Spleen (tissue), 11 donors: Measurements from ENCODE around the gene RHBDD1. TPM values are rescaled to one million over a fixed set of nuclear protein-coding genes. Genes with fewer than 3 reads are reported as not detected.
A peak's percentile ranks its signal among the peaks of the same experiment; 100 is the strongest.

ENCODE experiments used
- DNase-seq: peaks from one replicate; pipeline ENCODE4 v3.0.0-alpha.2; 2020
- H3K27ac ChIP-seq, 8 donors: fragments of 200-600 bp; sonication (generic) in 7 of 8; 1 replicate in 4 of 8; 2 replicates in 4 of 8; pipeline versions ENCODE4 v1.5.0 to v1.8.0; 2016 to 2021; ENCODE audit warnings: inconsistent platforms in 4 of 8, mild to moderate bottlenecking in 4 of 8, moderate library complexity in 1 of 8
- H3K27me3 ChIP-seq, 7 donors: fragments of 200-600 bp; sonication (generic) in 6 of 7; replicated peaks in 1 of 7; 1 replicate in 4 of 7; 2 replicates in 3 of 7; pipeline versions ENCODE4 v1.5.0 to v1.8.0; 2016 to 2021; ENCODE audit warnings: inconsistent platforms in 3 of 7, mild to moderate bottlenecking in 1 of 7
- H3K36me3 ChIP-seq, 6 donors: fragments of 200-600 bp; sonication (generic) in 5 of 6; 1 replicate in 4 of 6; 2 replicates in 2 of 6; pipeline versions ENCODE4 v1.5.0 to v1.8.0; 2016 to 2021; ENCODE audit warnings: inconsistent platforms in 2 of 6
- H3K4me1 ChIP-seq, 6 donors: fragments of 200-600 bp; sonication (generic) in 5 of 6; 1 replicate in 3 of 6; 2 replicates in 3 of 6; pipeline versions ENCODE4 v1.5.0 to v1.8.0; 2016 to 2021; ENCODE audit warnings: inconsistent platforms in 3 of 6
- H3K4me3 ChIP-seq, 8 donors: fragments of 200-600 bp; sonication (generic) in 7 of 8; 1 replicate in 4 of 8; 2 replicates in 4 of 8; pipeline versions ENCODE4 v1.5.0 to v1.8.0; 2016 to 2021; ENCODE audit warnings: inconsistent platforms in 4 of 8, mild to moderate bottlenecking in 4 of 8, moderate library complexity in 2 of 8
- H3K9me3 ChIP-seq, 8 donors: fragments of 200-600 bp; sonication (generic) in 7 of 8; 1 replicate in 4 of 8; 2 replicates in 4 of 8; pipeline versions ENCODE4 v1.5.0 to v1.8.0; 2016 to 2021; ENCODE audit warnings: inconsistent platforms in 4 of 8
- CTCF ChIP-seq, 11 experiments: fragments of 200-600 bp in 7 of 11; fragments of 450-650 bp in 4 of 11; sonication (generic) in 4 of 11; IDR thresholded peaks in 8 of 11; conservative IDR thresholded peaks in 3 of 11; 1 replicate in 7 of 11; 2 replicates in 4 of 11; pipeline versions ENCODE4 v1.4.0 to v1.8.0; 2016 to 2021; ENCODE audit warnings: antibody characterized with exemption in 11 of 11, inconsistent platforms in 4 of 11, mild to moderate bottlenecking in 1 of 11
- POLR2A ChIP-seq, 3 donors: fragments of 450-650 bp; IDR thresholded peaks; one replicate each; pipeline ENCODE4 v1.5.1; 2017; ENCODE audit warnings: antibody characterized with exemption in 3 of 3, mild to moderate bottlenecking in 1 of 3
- POLR2AphosphoS5 ChIP-seq, 3 donors: sonication (generic); formaldehyde crosslinking; IDR thresholded peaks; one replicate each; pipeline ENCODE4 v1.5.1; 2017; ENCODE audit warnings: antibody characterized with exemption in 3 of 3
- WGBS, 5 donors: extraction: QIAGEN DNeasy Blood & Tissue Kit in 3 of 5; methylation state at CpG; one replicate each; pipeline versions ENCODE4 v1.1.5 to v1.1.7; 2013 to 2018; 5-methylcytosine and 5-hydroxymethylcytosine counted together
- intact Hi-C: fragments of 100-400 bp; cut with DNase I; formaldehyde crosslinking; loops from one replicate; pipeline ENCODE4 v1.15.0; 2023; ENCODE audit warnings: low total_unique reads
- polyA plus RNA-seq, 3 donors: library from polyadenylated mRNA; stranded (reverse); fragments of 200-250 nt; gene quantifications; one replicate each; pipeline ENCODE4 v1.2.1, GENCODE V29; 2013
- total RNA-seq, 7 donors: library from RNA; depleted of rRNA in 3 of 7; stranded (reverse); fragments of >200 nt in 3 of 7; fragmentation: NEBNext Ultra II Directional in 4 of 7; extraction: Animal tissue kit (Norgen Biotek cat#: 25700) in 4 of 7; gene quantifications; one replicate each; pipeline versions ENCODE4 v1.1.0 to v1.2.1, GENCODE V29; 2016 to 2021
- donor health status: healthy with polysubstance abuse.
- donor health status: DM: no; HTN: no; CAD: no; lungs with moderate emphysema.
- donor health status: DM: no; HTN: no; CAD: no.
- donor health status: Bipolar disorder and iron deficiency.
- donor health status: healthy.
- donor health status: DM: no; HTN: no; CAD: no.
- donor health status: DM: yes; HTN: yes; CAD: no.

Gene RHBDD1
- total and polyA plus RNA-seq, 10 donors, result 6.1 to 67.5 (median 32.8) TPM

DNA sequence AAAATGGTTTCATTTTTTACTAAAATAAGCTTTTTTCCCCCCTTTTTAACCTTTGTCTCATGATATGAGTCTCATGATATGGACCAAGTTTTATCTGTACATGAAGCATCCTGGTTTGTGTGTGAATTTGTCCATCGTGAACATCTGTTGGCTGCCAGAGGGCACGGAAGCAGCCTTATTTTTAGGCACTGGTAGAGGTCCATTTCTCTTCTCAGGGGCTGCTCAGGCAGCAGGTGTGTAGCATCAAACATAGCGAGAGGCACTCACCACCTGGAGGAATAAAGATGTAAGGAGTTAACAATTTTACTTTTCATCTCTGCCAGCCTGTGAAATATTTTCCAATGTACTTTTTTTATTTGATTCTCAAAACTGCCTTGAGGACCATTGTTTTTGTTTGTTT, 134.5 kb downstream of the RHBDD1 start:
- TF ChIP-seq POLR2AphosphoS5 (IDR thresholded peaks at IDR 0.05) (no peak), POLR2A (IDR thresholded peaks at IDR 0.05) (no peak), CTCF (IDR thresholded peaks at IDR 0.05 in 8 of 11, conservative IDR thresholded peaks at IDR 0.05 in 3 of 11) (no peak)
- no peak for DNase-seq
- Histone ChIP-seq H3K27ac (peak overlapping the region; percentile 1 to 81 (median 68)), H3K9me3 (no peaks in the 10 kb centered on the region), H3K36me3 (peaks cover 0 to 22% (median 0%) of the 10 kb centered on the region in 6 donors), H3K4me1 (peaks cover 0 to 33% (median 16%) of the 10 kb centered on the region in 6 donors), H3K4me3 (peak overlapping the region in 1 of 8 donors; percentile 21), H3K27me3 (no peaks in the 10 kb centered on the region)
- intact Hi-C loops, result no loop called here
- WGBS, 5 donors, result 43 to 79% (median 63%) methylated on average over 3 of the region's 3 CpGs

GRCh38 chr2:226971084-226971483, 135.2 kb downstream of the RHBDD1 start:
- DNase-seq, result no peak
- Histone ChIP-seq H3K27ac (peak overlapping the region; percentile 1 to 81 (median 68)), H3K36me3 (peaks cover 0 to 27% (median 0%) of the 10 kb centered on the region in 6 donors), H3K4me3 (peak overlapping the region in 1 of 8 donors; percentile 21), H3K4me1 (peaks cover 0 to 33% (median 16%) of the 10 kb centered on the region in 6 donors), H3K9me3 (no peaks in the 10 kb centered on the region), H3K27me3 (no peaks in the 10 kb centered on the region)
- TF ChIP-seq POLR2AphosphoS5 (IDR thresholded peaks at IDR 0.05) (peak in 1 of 3 donors; percentile 45), POLR2A (IDR thresholded peaks at IDR 0.05) (no peak), CTCF (IDR thresholded peaks at IDR 0.05 in 8 of 11, conservative IDR thresholded peaks at IDR 0.05 in 3 of 11) (no peak)
- intact Hi-C loops, result no loop called here
- WGBS, 5 donors, result 44 to 66% (median 64%) methylated on average over 6 of the region's 6 CpGs

DNA sequence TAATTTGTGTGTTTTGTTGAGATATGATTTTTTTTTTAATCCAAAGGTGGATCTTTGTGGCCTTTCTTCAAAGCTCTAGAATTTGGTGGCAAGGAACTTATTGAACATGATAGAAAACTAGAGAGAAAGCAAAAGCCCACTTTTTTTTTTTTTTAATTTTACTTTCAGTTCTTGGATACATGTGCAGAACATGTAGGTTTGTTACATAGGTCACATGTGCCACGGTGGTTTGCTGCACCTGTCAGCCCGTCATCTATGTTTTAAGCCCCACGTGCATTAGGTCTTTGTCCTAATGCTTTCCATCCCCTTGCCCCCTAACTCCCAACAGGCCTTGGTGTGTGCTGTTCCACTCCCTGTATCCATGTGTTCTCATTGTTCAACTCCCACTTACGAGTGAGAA, 135.9 kb downstream of the RHBDD1 start:
- H3K4me1 ChIP-seq, result peaks cover 0 to 33% (median 16%) of the 10 kb centered on the region in 6 donors
- intact Hi-C loops, result no loop called here
- whole genome bisulfite sequencing, 5 donors, result 59 to 82% (median 77%) methylated on average over 4 of the region's 4 CpGs

GRCh38 chr2:226973816-226974215, 138.0 kb downstream of the RHBDD1 start:
- 75 to 91% (median 88%) methylated on average over 10 of the region's 10 CpGs for WGBS, 5 donors
- DNase-seq, result no peak

More for the DNA sequence above, 135.9 kb downstream of the RHBDD1 start:
- Histone ChIP-seq H3K36me3 (peaks cover 0 to 29% (median 0%) of the 10 kb centered on the region in 6 donors), H3K9me3 (no peaks in the 10 kb centered on the region), H3K27ac (peak overlapping the region in 6 of 8 donors; percentile 39 to 81 (median 69)), H3K4me3 (no peak overlapping the region), H3K27me3 (no peaks in the 10 kb centered on the region)
- DNase-seq, result no peak
- no peak for TF ChIP-seq POLR2A (IDR thresholded peaks at IDR 0.05)
- no peak for TF ChIP-seq CTCF (IDR thresholded peaks at IDR 0.05 in 8 of 11, conservative IDR thresholded peaks at IDR 0.05 in 3 of 11)
- no peak for TF ChIP-seq POLR2AphosphoS5 (IDR thresholded peaks at IDR 0.05)

More at GRCh38 chr2:226973816-226974215, 138.0 kb downstream of the RHBDD1 start:
- intact Hi-C loops, result no loop called here
- H3K27ac ChIP-seq, result no peak overlapping the region
- H3K27me3 ChIP-seq, result no peaks in the 10 kb centered on the region
- no peaks in the 10 kb centered on the region for H3K9me3 ChIP-seq
- peaks cover 0 to 37% (median 0%) of the 10 kb centered on the region in 6 donors for H3K36me3 ChIP-seq
- H3K4me1 ChIP-seq, result peaks cover 0 to 32% (median 16%) of the 10 kb centered on the region in 6 donors
- TF ChIP-seq POLR2A (IDR thresholded peaks at IDR 0.05) (no peak), POLR2AphosphoS5 (IDR thresholded peaks at IDR 0.05) (no peak), CTCF (IDR thresholded peaks at IDR 0.05 in 8 of 11, conservative IDR thresholded peaks at IDR 0.05 in 3 of 11) (no peak)
- no peak overlapping the region for H3K4me3 ChIP-seq
